NCI-H345 treated with DMSO at 0.1 percent for 48 hours (cell line): Measurements from ENCODE around the gene KLC4.
A peak's percentile ranks its signal among the peaks of the same experiment; 100 is the strongest.

Source experiments
- DNase-seq: peaks from one replicate; lab custom pipeline; 2025; ENCODE audit not compliant: unreplicated experiment; lab: John Stamatoyannopoulos, UW

Gene KLC4

GRCh38 chr6:43059168-43060033, at the start of gene KLC4, which contains the start of gene MRPL2:
Gene KLC4 (plus strand): TSS chr6:43059631. CDS start chr6:43061336, 1,705 bp downstream.
Gene MRPL2 (minus strand): TSS chr6:43059434. CDS start chr6:43059381, 53 bp downstream.
- DNase-seq = peak; percentile 95

- no peak for DNase-seq
Measured at GRCh38 chr6:43011207-43011606, 48.2 kb upstream of the KLC4 start.

GRCh38 chr6:43012364-43012763, 47.1 kb upstream of the KLC4 start:
- no peak for DNase-seq

GRCh38 chr6:43013097-43013842, 46.2 kb upstream of the KLC4 start:
- no peak for DNase-seq

GRCh38 chr6:43013843-43014433, 45.5 kb upstream of the KLC4 start, which contains the start of the genes KLHDC3 and MEA1:
Gene KLHDC3 (plus strand): TSS chr6:43014249. CDS start chr6:43017193, 2,944 bp downstream.
Gene MEA1 (minus strand): TSS chr6:43013946. CDS start chr6:43013813, 133 bp downstream.
- DNase-seq = peak; percentile 99

GRCh38 chr6:43014434-43014909, 45.0 kb upstream of the KLC4 start:
- no peak for DNase-seq

GRCh38 chr6:43016176-43016942, 43.1 kb upstream of the KLC4 start:
- DNase-seq = no peak

- no peak for DNase-seq
Measured at GRCh38 chr6:43016943-43017334, 42.5 kb upstream of the KLC4 start.

- DNase-seq = no peak
Measured at GRCh38 chr6:43019152-43019551, 40.3 kb upstream of the KLC4 start.

GRCh38 chr6:43020052-43020705, 39.3 kb upstream of the KLC4 start:
- DNase-seq = no peak

GRCh38 chr6:43020847-43021246, 38.6 kb upstream of the KLC4 start:
- DNase-seq = no peak

GRCh38 chr6:43021270-43022047, 38.0 kb upstream of the KLC4 start, which contains the start of gene RRP36:
Gene RRP36 (plus strand): TSS chr6:43021623. CDS start chr6:43021655, 32 bp downstream.
- DNase-seq = peak; percentile 57

- no peak for DNase-seq
Measured at GRCh38 chr6:43024436-43024835, 35.0 kb upstream of the KLC4 start.

GRCh38 chr6:43026365-43026764, 33.1 kb upstream of the KLC4 start:
- DNase-seq = no peak

GRCh38 chr6:43029120-43029519, 30.3 kb upstream of the KLC4 start:
- DNase-seq = no peak

GRCh38 chr6:43032326-43032725, 27.1 kb upstream of the KLC4 start:
- DNase-seq = no peak

GRCh38 chr6:43033496-43034189, 25.8 kb upstream of the KLC4 start:
- no peak for DNase-seq

- DNase-seq = no peak
Measured at GRCh38 chr6:43034190-43034525, 25.3 kb upstream of the KLC4 start.
